Caco-2 (cell line): ENCODE data around the gene CD8A. TPM values are rescaled to one million over a fixed set of nuclear protein-coding genes. Genes with fewer than 3 reads are reported as not detected.
A peak's percentile ranks its signal among the peaks of the same experiment; 100 is the strongest.

Source experiments
- BruUV-seq: library from RNA; stranded (reverse); fragments of 400-500 nt; replicated peaks from 2 replicates; lab custom pipeline; 2021; lab: Mats Ljungman, UMichigan
- CTCF ChIA-PET: fragments of 300-600 bp; sonication (Branson Sonifier 250); formaldehyde crosslinking; loops from one replicate; lab custom pipeline; 2022; ENCODE audit warnings: antibody characterized with exemption; lab: Charles Lee
- POLR2A ChIA-PET: fragments of 300-600 bp; sonication (Branson Sonifier 250); formaldehyde crosslinking; loops from one replicate; lab custom pipeline; 2022; ENCODE audit warnings: antibody characterized with exemption; lab: Charles Lee
- DNase-seq, 2 experiments: peaks; one replicate each; pipeline versions ENCODE4 v3.0.0 to v3.0.0-alpha.2; 2020 to 2022
- H3K27me3 ChIP-seq: replicated peaks from 2 replicates; pipeline ENCODE4 v1.6.0; 2011; ENCODE audit warnings: low read length; ENCODE audit not compliant: control insufficient read depth, insufficient read depth
- H3K36me3 ChIP-seq: 2 replicates; pipeline ENCODE4 v1.5.1; 2011; ENCODE audit warnings: low read length; ENCODE audit not compliant: control insufficient read depth, insufficient read depth
- H3K4me1 ChIP-seq: fragments of 250-450 bp; sonication (Bioruptor Pico); 2 replicates; pipeline ENCODE4 v1.5.1; 2020; ENCODE audit warnings: mild to moderate bottlenecking
- H3K4me3 ChIP-seq: 2 replicates; pipeline ENCODE4 v1.5.1; 2011; ENCODE audit warnings: low read depth, mild to moderate bottlenecking, control low read depth, low read length
- H3K9me3 ChIP-seq: fragments of 250-450 bp; sonication (Bioruptor Pico); 2 replicates; pipeline ENCODE4 v1.5.1; 2020; ENCODE audit warnings: mild to moderate bottlenecking, moderate library complexity
- H3K27ac Mint-ChIP-seq: one replicate; pipeline ENCODE4 v1.8.0; 2022; ENCODE audit warnings: mixed read lengths; ENCODE audit not compliant: unreplicated experiment
- H3K27me3 Mint-ChIP-seq: one replicate; pipeline ENCODE4 v1.8.0; 2022; ENCODE audit warnings: mixed read lengths; ENCODE audit not compliant: insufficient read depth, unreplicated experiment
- H3K36me3 Mint-ChIP-seq: one replicate; pipeline ENCODE4 v1.8.0; 2022; ENCODE audit warnings: mild to moderate bottlenecking, mixed read lengths; ENCODE audit not compliant: insufficient read depth, unreplicated experiment
- H3K4me1 Mint-ChIP-seq: one replicate; pipeline ENCODE4 v1.8.0; 2022; ENCODE audit warnings: low read depth, mixed read lengths; ENCODE audit not compliant: unreplicated experiment
- H3K4me3 Mint-ChIP-seq: one replicate; pipeline ENCODE4 v1.8.0; 2022; ENCODE audit warnings: mild to moderate bottlenecking, moderate library complexity, mixed read lengths; ENCODE audit not compliant: unreplicated experiment
- H3K9me3 Mint-ChIP-seq: one replicate; pipeline ENCODE4 v1.8.0; 2022; ENCODE audit warnings: mixed read lengths; ENCODE audit not compliant: unreplicated experiment
- intact Hi-C: fragments of 100-400 bp; cut with micrococcal nuclease; formaldehyde crosslinking; loops from one replicate; pipeline ENCODE4 v1.10.0; 2022; ENCODE audit not compliant: unreplicated experiment
- total RNA-seq: library from RNA; stranded (reverse); gene quantifications from 2 replicates; pipeline ENCODE4 v1.2.3, GENCODE V29; 2022
- TF ChIP-seq, protein P1 (sequence below), 2 experiments: fragments of 200-600 bp in 1 of 2; IDR thresholded peaks; 1 replicate in 1 of 2; 2 replicates in 1 of 2; pipeline versions ENCODE4 v1.5.1 to v1.8.0; 2011 to 2022; ENCODE audit warnings: antibody characterized with exemption in 1 of 2, control low read depth in 1 of 2, inconsistent platforms in 1 of 2, low read depth in 1 of 2, low read length in 1 of 2, mild to moderate bottlenecking in 1 of 2, moderate library complexity in 1 of 2; ENCODE audit not compliant: insufficient read depth in 1 of 2, severe bottlenecking in 1 of 2, unreplicated experiment in 1 of 2

Gene CD8A
- total RNA-seq, 1 experiment from 2014 or later = 1.6 TPM

DNA sequence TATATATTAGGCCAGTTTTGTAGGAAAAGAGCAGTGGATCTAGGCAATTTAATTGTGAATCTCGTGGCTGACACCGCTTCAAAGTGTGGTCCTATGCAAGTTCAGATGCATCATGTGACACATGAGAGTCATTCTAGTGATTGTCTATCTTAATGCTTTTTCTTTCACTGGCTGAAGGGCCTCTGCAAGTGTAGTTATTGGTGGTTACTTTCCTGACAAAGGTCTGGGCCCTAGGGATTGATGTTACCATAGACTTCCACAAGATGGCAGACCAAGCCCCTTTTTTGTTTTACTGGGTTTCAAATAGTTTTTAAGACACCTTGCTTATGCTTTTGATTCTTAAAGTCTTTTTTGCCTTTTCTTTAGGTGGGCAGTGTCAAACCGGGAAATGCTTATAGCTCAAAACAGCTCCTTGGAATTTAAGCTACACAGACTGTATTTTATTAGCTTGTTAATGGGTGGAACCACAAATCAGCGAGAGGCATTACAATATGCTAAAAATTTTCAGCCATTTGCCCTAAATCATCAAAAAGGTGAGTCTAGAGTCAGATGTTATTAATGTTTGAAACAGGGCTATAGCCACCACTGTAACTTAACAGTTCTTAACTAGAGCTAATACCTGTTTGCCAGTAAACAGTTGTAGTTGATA is 25.9 kb downstream of the CD8A start:
- Histone ChIP-seq H3K36me3 (peaks cover 3% of the 10 kb centered on the region), H3K9me3 (no peaks in the 10 kb centered on the region), H3K4me3 (no peak overlapping the region), H3K27me3 (no peaks in the 10 kb centered on the region), H3K4me1 (no peaks in the 10 kb centered on the region)
- H3K4me1 Mint-ChIP-seq = no peaks in the 10 kb centered on the region
- H3K36me3 Mint-ChIP-seq = peaks cover 47% of the 10 kb centered on the region
- no peaks in the 10 kb centered on the region for H3K27me3 Mint-ChIP-seq
- DNase-seq = peak in 1 of 2 experiments; percentile 68
- H3K27ac Mint-ChIP-seq = no peak overlapping the region
- TF ChIP-seq, protein P1, sequence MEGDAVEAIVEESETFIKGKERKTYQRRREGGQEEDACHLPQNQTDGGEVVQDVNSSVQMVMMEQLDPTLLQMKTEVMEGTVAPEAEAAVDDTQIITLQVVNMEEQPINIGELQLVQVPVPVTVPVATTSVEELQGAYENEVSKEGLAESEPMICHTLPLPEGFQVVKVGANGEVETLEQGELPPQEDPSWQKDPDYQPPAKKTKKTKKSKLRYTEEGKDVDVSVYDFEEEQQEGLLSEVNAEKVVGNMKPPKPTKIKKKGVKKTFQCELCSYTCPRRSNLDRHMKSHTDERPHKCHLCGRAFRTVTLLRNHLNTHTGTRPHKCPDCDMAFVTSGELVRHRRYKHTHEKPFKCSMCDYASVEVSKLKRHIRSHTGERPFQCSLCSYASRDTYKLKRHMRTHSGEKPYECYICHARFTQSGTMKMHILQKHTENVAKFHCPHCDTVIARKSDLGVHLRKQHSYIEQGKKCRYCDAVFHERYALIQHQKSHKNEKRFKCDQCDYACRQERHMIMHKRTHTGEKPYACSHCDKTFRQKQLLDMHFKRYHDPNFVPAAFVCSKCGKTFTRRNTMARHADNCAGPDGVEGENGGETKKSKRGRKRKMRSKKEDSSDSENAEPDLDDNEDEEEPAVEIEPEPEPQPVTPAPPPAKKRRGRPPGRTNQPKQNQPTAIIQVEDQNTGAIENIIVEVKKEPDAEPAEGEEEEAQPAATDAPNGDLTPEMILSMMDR (IDR thresholded peaks at IDR 0.05; ENCODE audit: insufficient read depth in 1 of 2, low read depth in 1 of 2, low read length in 1 of 2, severe bottlenecking in 1 of 2, unreplicated experiment in 1 of 2) = peak; percentile 69 to 86
- H3K9me3 Mint-ChIP-seq = no peaks in the 10 kb centered on the region
- intact Hi-C loops = loop anchor here (1.0 to 10.0 kb wide), 2 partner anchors 43 to 240 kb away; no protein-coding TSS in a partner anchor
- ChIA-PET POLR2A (no interaction called here), CTCF (no interaction called here)
- H3K4me3 Mint-ChIP-seq = no peak overlapping the region
- BruUV-seq = no TSS peak

DNA sequence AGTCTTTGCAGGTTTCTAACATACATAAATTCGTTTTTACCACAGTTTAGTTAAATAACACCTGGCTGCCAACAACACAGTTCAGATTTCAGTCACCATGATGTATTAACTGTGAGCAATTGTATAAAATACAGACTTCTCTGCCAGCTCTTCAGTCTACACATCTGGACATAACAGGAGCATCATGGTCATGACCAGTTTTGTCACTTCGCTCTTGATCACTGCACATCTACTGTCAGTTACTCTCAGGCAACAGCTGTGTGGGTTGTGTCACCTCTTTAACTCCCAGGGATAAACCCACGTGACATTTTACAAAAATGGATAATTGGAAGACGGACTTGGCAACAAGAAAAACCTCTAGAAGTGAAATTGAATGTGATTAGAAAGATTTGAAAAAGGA is 30.3 kb downstream of the CD8A start:
- Histone ChIP-seq H3K27me3 (no peaks in the 10 kb centered on the region), H3K36me3 (no peaks in the 10 kb centered on the region; the same call in none of the 2 replicates), H3K4me3 (no peak overlapping the region), H3K4me1 (no peaks in the 10 kb centered on the region), H3K9me3 (no peaks in the 10 kb centered on the region)
- intact Hi-C loops = loop anchor here (10.0 kb wide), 1 partner anchor 236 kb away; no protein-coding TSS in a partner anchor
- Mint-ChIP-seq H3K4me3 (no peak overlapping the region), H3K27ac (no peak overlapping the region), H3K4me1 (no peaks in the 10 kb centered on the region), H3K27me3 (no peaks in the 10 kb centered on the region), H3K9me3 (no peaks in the 10 kb centered on the region), H3K36me3 (peaks cover 31% of the 10 kb centered on the region)
- DNase-seq = no peak
- no TSS peak for BruUV-seq
- TF ChIP-seq, protein P1 (IDR thresholded peaks at IDR 0.05; ENCODE audit: insufficient read depth in 1 of 2, low read depth in 1 of 2, low read length in 1 of 2, severe bottlenecking in 1 of 2, unreplicated experiment in 1 of 2) = no peak
- ChIA-PET POLR2A (no interaction called here), CTCF (no interaction called here)

DNA sequence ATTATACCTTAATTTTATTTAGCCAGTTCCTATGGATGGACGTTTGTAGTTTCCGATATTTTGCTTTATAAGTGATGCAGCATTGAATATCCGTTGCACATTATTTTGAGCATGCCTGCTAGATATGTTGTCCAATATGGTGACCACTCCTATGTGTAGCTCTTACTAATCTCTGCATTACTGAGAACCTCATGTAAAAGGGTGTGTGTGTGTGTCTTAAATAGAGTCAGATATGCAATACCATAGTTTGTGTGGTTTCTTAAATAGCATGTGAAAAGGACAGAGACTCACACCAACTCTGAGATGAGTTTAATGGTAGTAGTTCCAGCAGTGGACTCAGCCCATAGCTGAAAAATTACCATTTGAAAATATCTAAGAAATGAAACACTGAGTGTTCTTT is 32.3 kb downstream of the CD8A start:
- ChIA-PET POLR2A (no interaction called here), CTCF (no interaction called here)
- no peak for DNase-seq
- Histone ChIP-seq H3K4me1 (no peaks in the 10 kb centered on the region), H3K9me3 (no peaks in the 10 kb centered on the region), H3K4me3 (no peak overlapping the region), H3K27me3 (no peaks in the 10 kb centered on the region), H3K36me3 (no peaks in the 10 kb centered on the region; the same call in none of the 2 replicates)
- H3K27ac Mint-ChIP-seq = no peak overlapping the region
- no peaks in the 10 kb centered on the region for H3K9me3 Mint-ChIP-seq
- BruUV-seq = no TSS peak
- intact Hi-C loops = no loop called here
- peaks cover 45% of the 10 kb centered on the region for H3K36me3 Mint-ChIP-seq
- TF ChIP-seq, protein P1 (IDR thresholded peaks at IDR 0.05; ENCODE audit: insufficient read depth in 1 of 2, low read depth in 1 of 2, low read length in 1 of 2, severe bottlenecking in 1 of 2, unreplicated experiment in 1 of 2) = no peak
- H3K4me3 Mint-ChIP-seq = no peak overlapping the region
- H3K27me3 Mint-ChIP-seq = no peaks in the 10 kb centered on the region
- no peaks in the 10 kb centered on the region for H3K4me1 Mint-ChIP-seq
